ENCODE measurements around the gene DDX27.

The DDX27 gene

DNA sequence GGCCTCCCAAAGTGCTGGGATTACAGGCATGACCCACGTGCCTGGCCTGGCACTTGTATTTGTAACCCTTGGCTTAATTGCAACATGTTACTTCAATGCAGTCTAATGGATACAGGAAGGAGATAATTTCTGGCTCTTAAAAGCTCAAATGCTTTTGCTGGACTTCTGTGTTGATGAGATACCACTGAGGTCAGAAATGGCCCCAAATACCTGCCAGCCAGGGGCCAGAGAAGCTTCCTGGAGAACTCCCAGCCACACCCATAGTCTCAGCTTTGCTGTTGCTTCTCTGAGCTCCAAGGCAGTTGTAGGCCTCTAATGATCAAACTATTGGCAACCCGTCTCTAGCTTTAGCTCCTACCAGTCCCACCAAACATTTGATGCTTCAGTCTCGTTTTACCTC is 72.8 kb downstream of the DDX27 start:
- no peak for DNase-seq

DNA sequence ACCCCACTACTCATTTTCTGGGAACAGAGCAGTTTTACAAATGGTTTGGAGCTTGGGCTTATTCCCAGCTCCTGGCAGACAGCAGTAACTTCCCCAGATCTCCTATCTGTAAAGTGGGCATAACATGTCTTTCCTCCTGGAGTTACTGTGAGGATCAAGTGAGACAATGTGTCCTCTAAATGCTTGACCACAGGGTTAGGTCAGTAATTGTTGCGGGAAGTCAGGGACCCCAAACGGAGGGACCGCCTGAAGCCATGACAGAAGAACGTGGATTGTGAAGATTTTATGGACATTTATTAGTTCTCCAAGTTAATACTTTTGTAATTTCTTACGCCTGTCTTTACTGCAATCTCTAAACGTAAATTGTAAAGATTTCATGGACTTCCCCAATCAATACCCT is 73.9 kb downstream of the DDX27 start:
- DNase-seq, result no peak

All from NCI-H510A (cell line).